HFFc6 (cell line): ENCODE results near the gene PARD3. TPM values are rescaled to one million over a fixed set of nuclear protein-coding genes. Genes with fewer than 3 reads are reported as not detected.
A peak's percentile ranks its signal among the peaks of the same experiment; 100 is the strongest.

ENCODE experiments used
- DNase-seq: peaks from one replicate; pipeline ENCODE4 v3.0.0-alpha.2; 2018
- H3K27ac Mint-ChIP-seq: 2 replicates; pipeline ENCODE4 v1.8.0; 2020; ENCODE audit warnings: mild to moderate bottlenecking, mixed read lengths
- H3K27me3 Mint-ChIP-seq: 2 replicates; pipeline ENCODE4 v1.8.0; 2021; ENCODE audit warnings: mild to moderate bottlenecking, moderate library complexity, mixed read lengths; ENCODE audit not compliant: insufficient read depth
- H3K36me3 Mint-ChIP-seq: 2 replicates; pipeline ENCODE4 v1.8.0; 2021; ENCODE audit warnings: low read depth, mixed read lengths
- H3K4me1 Mint-ChIP-seq: 2 replicates; pipeline ENCODE4 v1.8.0; 2020; ENCODE audit warnings: low read depth, mixed read lengths
- H3K4me3 Mint-ChIP-seq: 2 replicates; pipeline ENCODE4 v1.8.0; 2020; ENCODE audit warnings: mild to moderate bottlenecking, moderate library complexity, mixed read lengths
- H3K9me3 Mint-ChIP-seq: 2 replicates; pipeline ENCODE4 v1.8.0; 2020; ENCODE audit warnings: mild to moderate bottlenecking, mixed read lengths
- total RNA-seq, 6 experiments: library from RNA; stranded (reverse); fragmentation: NEBNext Ultra II Directional; extraction: Animal tissue kit (Norgen Biotek cat#: 25700); gene quantifications; 2 replicates in 1 of 6; 3 replicates in 5 of 6; pipeline ENCODE4 v1.2.3, GENCODE V29; 2021
- TF ChIP-seq, protein P1 (sequence below): fragments of 200-600 bp; sonication (generic); IDR thresholded peaks from 2 replicates; pipeline ENCODE4 v1.5.0; 2021; ENCODE audit warnings: antibody characterized with exemption, mild to moderate bottlenecking

The PARD3 gene
- total RNA-seq, 6 experiments from 2014 or later, result 19.9 to 24.3 (median 23.1) TPM

- peak overlapping the region; percentile 95 for H3K4me3 Mint-ChIP-seq
- H3K36me3 Mint-ChIP-seq, result no peaks in the 10 kb centered on the region
- H3K27me3 Mint-ChIP-seq, result 0 out of 2 replicates have a peak, but pooled peaks cover 2% of the 10 kb centered on the region
- no peaks in the 10 kb centered on the region for H3K9me3 Mint-ChIP-seq
- no peak for DNase-seq
- peak overlapping the region; percentile 66; the same call in 1 of the 2 replicates for H3K27ac Mint-ChIP-seq
- peaks cover 45% of the 10 kb centered on the region for H3K4me1 Mint-ChIP-seq
- TF ChIP-seq, protein P1, sequence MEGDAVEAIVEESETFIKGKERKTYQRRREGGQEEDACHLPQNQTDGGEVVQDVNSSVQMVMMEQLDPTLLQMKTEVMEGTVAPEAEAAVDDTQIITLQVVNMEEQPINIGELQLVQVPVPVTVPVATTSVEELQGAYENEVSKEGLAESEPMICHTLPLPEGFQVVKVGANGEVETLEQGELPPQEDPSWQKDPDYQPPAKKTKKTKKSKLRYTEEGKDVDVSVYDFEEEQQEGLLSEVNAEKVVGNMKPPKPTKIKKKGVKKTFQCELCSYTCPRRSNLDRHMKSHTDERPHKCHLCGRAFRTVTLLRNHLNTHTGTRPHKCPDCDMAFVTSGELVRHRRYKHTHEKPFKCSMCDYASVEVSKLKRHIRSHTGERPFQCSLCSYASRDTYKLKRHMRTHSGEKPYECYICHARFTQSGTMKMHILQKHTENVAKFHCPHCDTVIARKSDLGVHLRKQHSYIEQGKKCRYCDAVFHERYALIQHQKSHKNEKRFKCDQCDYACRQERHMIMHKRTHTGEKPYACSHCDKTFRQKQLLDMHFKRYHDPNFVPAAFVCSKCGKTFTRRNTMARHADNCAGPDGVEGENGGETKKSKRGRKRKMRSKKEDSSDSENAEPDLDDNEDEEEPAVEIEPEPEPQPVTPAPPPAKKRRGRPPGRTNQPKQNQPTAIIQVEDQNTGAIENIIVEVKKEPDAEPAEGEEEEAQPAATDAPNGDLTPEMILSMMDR, result peak; percentile 31
Measured at GRCh38 chr10:34814223-34814912, 728 bp downstream of the PARD3 start.

DNA sequence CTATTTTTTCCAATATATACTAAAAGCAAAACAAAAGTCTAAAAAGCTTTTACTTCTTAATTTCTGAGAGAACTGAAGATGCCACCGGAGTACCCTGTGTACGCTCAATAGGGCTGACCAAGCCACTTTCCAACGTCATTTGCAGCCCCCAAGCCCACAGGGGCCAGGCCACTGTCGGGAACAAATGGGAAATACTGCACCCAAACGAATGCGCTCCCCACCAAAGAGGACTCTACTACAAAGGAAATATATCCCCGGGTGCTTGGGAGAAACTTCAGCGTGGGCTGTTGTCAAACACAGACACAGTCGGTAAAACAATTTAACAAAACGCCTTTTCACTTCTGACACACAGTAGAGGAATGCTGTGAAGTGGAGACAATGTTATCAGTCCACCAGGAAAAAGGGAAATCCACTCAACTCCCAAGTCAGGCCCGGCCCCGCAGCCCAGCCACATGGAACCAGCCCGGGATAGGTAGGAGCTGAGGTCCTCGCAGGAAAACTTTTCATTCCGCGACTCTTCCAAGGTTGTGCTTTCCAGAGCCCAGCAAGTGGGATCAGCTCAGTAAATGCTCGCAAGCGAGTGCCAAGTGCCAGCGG, 1.4 kb downstream of the PARD3 start:
- Mint-ChIP-seq H3K27me3 (0 out of 2 replicates have a peak, but pooled peaks cover 2% of the 10 kb centered on the region), H3K36me3 (no peaks in the 10 kb centered on the region), H3K4me3 (peak overlapping the region; percentile 95), H3K4me1 (peaks cover 51% of the 10 kb centered on the region), H3K9me3 (no peaks in the 10 kb centered on the region), H3K27ac (peak overlapping the region; percentile 66)
- DNase-seq, result peak; percentile 49
- TF ChIP-seq, protein P1, result no peak

DNA sequence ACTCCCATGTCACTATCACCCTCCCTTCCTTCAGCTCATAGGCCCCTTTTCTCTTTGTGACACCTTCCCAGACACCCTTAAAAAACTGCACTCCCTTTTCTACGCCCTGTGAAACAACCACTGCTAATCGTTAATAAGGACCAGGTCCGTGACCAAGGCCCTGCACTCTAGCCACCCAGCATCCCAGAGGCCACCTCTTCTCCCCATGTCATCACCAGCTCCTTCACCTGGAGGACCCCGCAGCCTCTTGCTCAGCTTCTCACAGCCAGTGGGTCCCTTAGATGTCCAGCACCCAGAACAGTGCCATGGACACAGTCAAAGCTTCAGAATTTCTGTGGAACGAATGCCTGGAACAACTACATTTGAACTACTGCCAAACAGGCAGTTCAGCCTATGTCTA, 2.3 kb downstream of the PARD3 start:
- H3K4me3 Mint-ChIP-seq, result peak overlapping the region; percentile 95; the same call in 1 of the 2 replicates
- no peaks in the 10 kb centered on the region for H3K36me3 Mint-ChIP-seq
- no peak overlapping the region for H3K27ac Mint-ChIP-seq
- 0 out of 2 replicates have a peak, but pooled peaks cover 2% of the 10 kb centered on the region for H3K27me3 Mint-ChIP-seq
- H3K4me1 Mint-ChIP-seq, result peaks cover 54% of the 10 kb centered on the region
- DNase-seq, result no peak
- TF ChIP-seq, protein P1, result no peak
- no peaks in the 10 kb centered on the region for H3K9me3 Mint-ChIP-seq

DNA sequence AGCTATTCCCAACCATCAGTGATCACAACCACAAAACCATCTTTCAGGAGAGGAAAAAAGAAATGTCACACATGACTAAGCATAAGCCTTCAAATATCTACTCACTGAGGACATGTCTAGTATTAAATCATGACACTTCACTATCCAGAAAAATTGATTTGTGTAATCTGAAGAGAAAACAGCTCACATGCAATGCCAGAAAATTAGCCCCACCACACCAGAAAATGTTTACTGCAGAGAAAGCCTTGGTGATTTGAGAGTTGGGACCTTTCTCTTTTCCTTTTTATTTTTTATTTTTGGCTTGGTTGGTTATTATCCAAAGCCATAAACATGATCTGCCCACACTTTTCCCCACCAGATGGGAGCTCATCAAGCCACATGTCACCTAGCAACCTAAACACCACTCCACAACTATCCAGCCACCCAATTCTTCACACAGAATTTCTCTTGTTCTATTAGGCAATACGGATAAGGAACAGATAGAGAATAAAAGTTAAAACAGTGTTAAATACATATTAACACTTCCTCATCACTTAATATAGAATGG, 3.1 kb downstream of the PARD3 start:
- no peaks in the 10 kb centered on the region for H3K36me3 Mint-ChIP-seq
- H3K27ac Mint-ChIP-seq, result no peak overlapping the region
- no peaks in the 10 kb centered on the region for H3K9me3 Mint-ChIP-seq
- no peak overlapping the region for H3K4me3 Mint-ChIP-seq
- H3K27me3 Mint-ChIP-seq, result 0 out of 2 replicates have a peak, but pooled peaks cover 2% of the 10 kb centered on the region
- TF ChIP-seq, protein P1, result no peak
- H3K4me1 Mint-ChIP-seq, result peaks cover 54% of the 10 kb centered on the region
- no peak for DNase-seq

DNA sequence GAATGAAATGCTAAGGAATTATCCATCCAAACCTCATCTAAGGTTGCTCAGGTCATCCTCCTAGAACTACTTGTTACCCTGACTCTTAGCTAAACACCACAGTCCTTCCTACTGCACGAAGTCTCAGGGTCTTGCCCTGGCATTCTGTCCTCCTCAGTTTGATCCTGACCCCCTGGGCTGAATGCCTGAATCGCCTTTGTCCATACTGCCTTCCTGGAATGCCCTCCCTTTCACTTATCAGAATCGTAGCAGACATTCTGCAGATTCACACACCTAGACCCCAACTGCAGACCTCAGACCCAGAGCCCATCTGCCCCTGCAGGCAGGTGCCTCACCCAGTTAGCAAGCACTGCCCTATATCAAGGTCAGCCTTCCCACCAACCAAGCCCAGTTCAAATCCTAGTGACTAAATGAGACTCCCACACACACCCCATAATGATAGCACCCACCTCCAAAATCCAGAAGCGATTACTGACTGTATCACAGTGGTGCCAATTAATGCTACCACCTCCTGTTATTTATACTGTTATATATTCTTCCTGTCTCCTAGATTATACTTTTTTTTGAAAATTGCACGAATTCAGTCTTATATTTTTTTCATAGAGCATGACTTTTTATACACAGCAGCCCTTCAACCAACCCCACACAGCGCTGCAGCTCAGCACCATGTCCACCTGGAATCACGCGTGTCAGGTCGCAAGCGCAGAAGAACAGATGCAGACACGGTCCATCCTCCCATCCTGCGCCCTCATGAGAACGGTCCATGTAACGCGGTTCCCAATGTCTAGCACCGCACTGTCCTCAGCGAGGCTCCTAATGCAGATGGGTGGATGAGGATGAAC, 3.7 kb downstream of the PARD3 start:
- no peak overlapping the region for H3K27ac Mint-ChIP-seq

More for the DNA sequence above, 3.7 kb downstream of the PARD3 start:
- H3K4me1 Mint-ChIP-seq, result peaks cover 49% of the 10 kb centered on the region
- H3K9me3 Mint-ChIP-seq, result no peaks in the 10 kb centered on the region
- TF ChIP-seq, protein P1, result no peak
- DNase-seq, result no peak
- H3K27me3 Mint-ChIP-seq, result no peaks in the 10 kb centered on the region
- H3K4me3 Mint-ChIP-seq, result no peak overlapping the region
- H3K36me3 Mint-ChIP-seq, result no peaks in the 10 kb centered on the region
